ENCODE measurements around the gene PHF11.

- TF ChIP-seq CTCF (conservative IDR thresholded peaks at IDR 0.05; ENCODE audit: low read depth, low read length): no peak
- TF ChIP-seq EZH2 (IDR thresholded peaks at IDR 0.05; ENCODE audit: borderline replicate concordance, low read depth, low read length, poor library complexity, severe bottlenecking): no peak
These were observed 40.8 kb upstream of the PHF11 start for GRCh38 chr13:49455007-49455398.
